Measurements from ENCODE around the gene GRAMD2A.

Gene GRAMD2A

DNA sequence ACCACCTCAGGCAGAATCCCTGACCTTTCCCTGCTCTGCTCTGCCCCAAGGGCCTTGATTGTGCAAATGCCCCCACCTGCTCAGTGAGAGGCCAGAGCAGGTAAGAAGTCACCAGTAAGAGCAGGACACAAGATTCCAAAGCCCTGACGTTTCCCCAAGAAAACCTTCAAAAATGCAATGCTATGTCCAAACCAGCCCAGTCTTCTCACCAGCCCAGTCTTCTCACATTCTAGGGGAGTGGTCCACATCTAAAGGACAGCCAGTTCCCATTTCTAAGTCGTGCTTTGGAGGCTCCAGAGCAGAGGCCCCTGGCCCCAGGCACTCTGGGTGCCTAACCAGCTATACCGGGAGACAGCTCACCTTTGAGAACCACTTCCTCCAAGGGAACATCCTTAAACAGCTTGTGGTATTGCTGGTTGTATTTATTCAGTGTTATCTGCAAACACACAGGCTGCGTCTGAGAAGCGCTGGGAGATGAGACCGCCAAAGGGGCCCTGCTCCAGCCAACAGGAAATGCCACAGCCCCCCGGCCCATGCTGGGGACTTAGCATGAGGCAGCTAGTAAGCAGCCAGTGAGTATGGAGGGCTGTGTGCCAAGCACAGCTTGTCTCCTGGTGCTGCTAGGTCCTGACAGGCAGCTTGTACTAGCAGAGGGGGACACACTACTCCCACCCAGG, 29.3 kb downstream of the GRAMD2A start:
- peak; percentile 49 for DNase-seq (ENCODE audit: low read depth, low spot score)

GRCh38 chr15:72167445-72167844, 30.1 kb downstream of the GRAMD2A start:
- no peak for DNase-seq (ENCODE audit: low read depth, low spot score)

GRCh38 chr15:72166716-72167417, 30.7 kb downstream of the GRAMD2A start:
- DNase-seq (ENCODE audit: low read depth, low spot score), result no peak

DNA sequence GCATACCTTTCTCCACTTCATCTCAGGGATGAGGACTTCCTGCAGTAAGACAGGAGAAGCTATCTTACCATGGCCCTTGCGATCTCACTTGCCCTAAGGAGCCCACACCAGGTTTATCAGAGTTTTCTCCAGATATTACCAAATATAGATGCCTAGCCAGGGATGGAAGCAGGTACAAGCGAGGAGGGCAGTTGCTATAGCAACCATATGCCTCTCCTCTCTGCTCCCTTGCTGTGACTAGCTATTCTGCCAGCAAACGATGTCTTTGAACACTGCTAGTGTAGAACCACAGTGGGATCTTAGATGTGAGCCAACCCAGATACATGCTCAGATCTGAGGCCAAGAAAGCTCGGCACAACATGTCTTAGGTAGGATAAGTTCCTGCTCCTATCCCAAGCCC, 33.9 kb downstream of the GRAMD2A start:
- no peak for DNase-seq (ENCODE audit: low read depth, low spot score)

DNA sequence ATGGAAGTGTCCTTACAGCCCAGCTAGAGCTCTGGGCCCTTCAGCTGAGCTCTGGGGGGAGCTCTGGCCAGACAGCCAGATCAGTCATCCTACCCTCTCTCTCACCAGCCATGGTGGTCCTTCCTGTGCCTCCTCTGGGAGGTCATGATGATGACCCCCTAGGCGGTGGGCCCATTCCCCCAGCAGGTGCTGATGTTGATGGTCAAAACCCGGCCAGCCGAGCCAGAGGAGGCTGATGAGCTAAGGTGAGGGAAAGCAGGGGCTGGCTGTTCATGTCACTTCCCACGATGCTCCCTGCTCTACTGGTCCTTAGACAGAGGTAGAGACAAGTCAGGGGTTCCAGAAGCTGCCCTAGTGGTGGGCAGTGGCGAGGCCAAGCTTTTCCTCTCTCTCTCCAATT, 35.0 kb downstream of the GRAMD2A start:
- DNase-seq (ENCODE audit: low read depth, low spot score), result no peak

- no peak for DNase-seq (ENCODE audit: low read depth, low spot score)
These were observed 36.0 kb downstream of the GRAMD2A start for GRCh38 chr15:72161361-72162132.

DNA sequence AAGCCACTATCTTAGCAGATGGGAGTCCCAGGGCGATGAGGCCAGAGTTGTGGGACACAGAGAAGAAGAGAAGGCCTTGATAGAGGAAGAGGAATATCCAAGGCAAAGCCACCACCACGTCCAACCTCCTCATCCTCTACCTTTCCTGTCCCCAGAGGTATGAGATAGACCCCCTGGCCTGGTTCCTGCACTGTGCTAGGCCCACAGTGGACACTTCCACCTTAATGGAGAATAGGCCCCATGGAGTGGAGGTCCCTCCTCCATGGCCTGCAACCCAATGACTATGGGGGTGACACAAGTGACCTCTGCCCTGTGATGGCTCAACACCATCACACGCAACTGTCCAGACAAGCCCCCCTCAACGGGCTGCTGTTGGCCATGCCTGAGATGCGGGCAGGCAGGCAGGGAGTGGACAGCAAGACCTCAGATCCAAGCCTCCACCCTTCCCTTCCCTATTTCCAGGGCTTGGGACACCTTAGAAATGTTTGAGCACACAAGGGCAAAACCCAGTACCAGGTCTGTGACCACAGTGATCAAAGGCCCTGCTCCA, 36.8 kb downstream of the GRAMD2A start:
- no peak for DNase-seq (ENCODE audit: low read depth, low spot score)

GRCh38 chr15:72156928-72157327, 40.7 kb downstream of the GRAMD2A start:
- DNase-seq (ENCODE audit: low read depth, low spot score), result no peak

- DNase-seq (ENCODE audit: low read depth, low spot score), result peak; percentile 37
These were observed 41.7 kb downstream of the GRAMD2A start for GRCh38 chr15:72155635-72156616.

- no peak for DNase-seq (ENCODE audit: low read depth, low spot score)
These were observed 42.5 kb downstream of the GRAMD2A start for GRCh38 chr15:72155003-72155621.

- DNase-seq (ENCODE audit: low read depth, low spot score), result no peak
These were observed 43.3 kb downstream of the GRAMD2A start for GRCh38 chr15:72154316-72154715.

- DNase-seq (ENCODE audit: low read depth, low spot score), result no peak
These were observed 44.2 kb downstream of the GRAMD2A start for GRCh38 chr15:72153269-72154000.

- DNase-seq (ENCODE audit: low read depth, low spot score), result no peak
These were observed 50.2 kb downstream of the GRAMD2A start for GRCh38 chr15:72147418-72147817.

- no peak for DNase-seq (ENCODE audit: low read depth, low spot score)
These were observed 50.7 kb downstream of the GRAMD2A start for GRCh38 chr15:72146934-72147333.

DNA sequence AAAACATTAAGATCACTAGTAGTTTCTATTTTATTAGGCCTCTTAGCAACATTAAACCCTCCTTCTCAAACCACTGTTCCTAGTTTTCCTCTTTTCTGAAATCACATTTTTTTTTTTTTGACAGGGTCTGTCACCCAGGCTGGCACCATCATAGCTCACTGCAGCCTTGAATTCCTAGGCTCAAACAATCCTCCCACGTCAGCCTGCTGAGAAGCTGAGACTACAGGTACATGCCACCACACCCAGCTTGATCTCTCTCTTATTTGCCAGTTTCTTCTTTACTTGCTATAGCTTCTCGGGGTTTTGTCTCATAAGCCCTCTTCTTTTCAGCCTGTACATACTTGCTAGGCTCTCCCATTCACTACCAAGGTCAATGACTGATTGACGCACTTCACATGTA, 51.4 kb downstream of the GRAMD2A start:
- DNase-seq (ENCODE audit: low read depth, low spot score), result no peak

DNA sequence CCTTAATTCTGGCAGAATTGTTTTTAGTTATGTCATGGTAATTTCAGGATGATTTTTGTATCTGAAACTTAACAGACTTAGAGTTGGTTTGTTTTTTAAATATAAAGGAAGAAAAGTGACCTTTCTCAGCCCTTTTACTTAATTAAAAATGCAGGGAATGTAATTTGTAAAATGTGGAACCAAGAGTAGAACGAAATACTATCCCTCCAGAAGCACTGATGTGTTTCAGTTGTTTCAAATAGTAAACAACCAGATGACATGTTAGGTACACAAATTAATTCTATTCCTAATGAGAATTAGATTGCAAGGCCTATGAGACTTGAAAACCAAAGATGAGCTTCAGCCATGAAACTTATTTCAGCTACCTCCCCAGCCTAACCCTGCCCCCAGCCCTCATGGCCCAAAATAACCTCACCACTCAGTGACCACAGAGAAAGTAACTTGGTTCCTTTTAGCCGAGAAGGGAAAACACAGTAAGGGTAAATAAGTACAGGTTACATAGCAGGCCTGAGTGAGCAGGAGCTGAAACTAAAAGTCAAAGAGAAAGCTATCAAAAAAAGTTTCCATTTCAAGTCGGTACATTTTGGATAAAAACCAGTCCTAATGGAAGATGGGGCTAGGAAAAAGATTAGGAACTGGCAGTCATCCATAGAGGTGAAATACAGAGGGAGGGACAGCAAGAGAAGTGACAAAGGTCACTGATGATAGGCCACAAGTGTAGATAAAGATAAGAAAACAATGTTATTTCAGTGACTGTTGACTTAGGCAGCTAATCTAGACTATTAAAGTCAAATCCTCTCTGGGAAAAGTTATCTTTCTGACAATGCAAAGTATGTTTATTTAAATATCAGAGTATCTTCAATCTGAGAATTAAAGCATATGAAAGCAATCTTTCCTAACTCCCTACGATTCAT, 56.2 kb downstream of the GRAMD2A start:
- DNase-seq (ENCODE audit: low read depth, low spot score), result no peak

GRCh38 chr15:72140088-72140487, 57.5 kb downstream of the GRAMD2A start:
- no peak for DNase-seq (ENCODE audit: low read depth, low spot score)

DNA sequence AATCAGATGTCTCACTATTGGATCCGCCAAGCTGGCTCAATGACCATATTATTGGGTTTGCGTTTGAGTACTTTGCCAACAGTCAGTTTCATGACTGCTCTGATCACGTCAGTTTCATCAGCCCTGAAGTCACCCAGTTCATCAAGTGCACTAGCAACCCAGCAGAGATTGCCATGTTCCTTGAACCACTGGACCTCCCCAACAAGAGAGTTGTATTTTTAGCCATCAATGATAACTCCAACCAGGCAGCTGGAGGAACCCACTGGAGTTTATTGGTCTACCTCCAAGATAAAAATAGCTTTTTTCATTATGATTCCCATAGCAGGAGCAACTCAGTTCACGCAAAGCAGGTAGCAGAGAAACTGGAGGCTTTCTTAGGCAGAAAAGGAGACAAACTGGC, 57.9 kb downstream of the GRAMD2A start:
- no peak for DNase-seq (ENCODE audit: low read depth, low spot score)

Measured in brain pericyte (primary cell).